Measurements from ENCODE around the gene CYP2C19. TPM values are rescaled to one million over a fixed set of nuclear protein-coding genes. Genes with fewer than 3 reads are reported as not detected.

Gene CYP2C19
- total RNA-seq: not detected

DNA sequence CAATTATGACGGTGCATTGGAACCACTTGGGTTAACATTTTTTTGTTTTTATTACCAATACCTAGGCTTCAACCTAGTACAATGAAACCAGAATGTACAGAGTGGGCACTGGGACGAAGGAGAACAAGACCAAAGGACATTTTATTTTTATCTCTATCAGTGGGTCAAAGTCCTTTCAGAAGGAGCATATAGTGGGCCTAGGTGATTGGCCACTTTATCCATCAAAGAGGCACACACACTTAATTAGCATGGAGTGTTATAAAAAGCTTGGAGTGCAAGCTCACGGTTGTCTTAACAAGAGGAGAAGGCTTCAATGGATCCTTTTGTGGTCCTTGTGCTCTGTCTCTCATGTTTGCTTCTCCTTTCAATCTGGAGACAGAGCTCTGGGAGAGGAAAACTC is at the start of gene CYP2C19:
TSS of gene CYP2C19 (plus strand) at position 289 of the 400 bp plus-strand sequence. CDS start at position 314, 25 bp downstream.

Other genes starting within 250 kb of the CYP2C19 start
- gene HELLS, start 216.9 kb upstream of the CYP2C19 start, total RNA-seq: 31.8 TPM
- 0.23 TPM for gene CYP2C18, start 79.0 kb upstream of the CYP2C19 start, total RNA-seq
- gene CYP2C9, start 176.0 kb downstream of the CYP2C19 start, total RNA-seq: not detected

All from diencephalon (tissue), 1 donor.